Pulmonary artery endothelial cell (primary cell): ENCODE measurements around the gene GRIN3B. TPM values are rescaled to one million over a fixed set of nuclear protein-coding genes. Genes with fewer than 3 reads are reported as not detected.

Experiments used
- DNase-seq: peaks from one replicate; pipeline ENCODE4 v3.0.0-alpha.2; 2011; ENCODE audit warnings: low read depth, low spot score
- total RNA-seq: library from RNA; depleted of rRNA; stranded (reverse); fragments of >200 nt; gene quantifications from 2 replicates; pipeline ENCODE4 v1.2.3, GENCODE V29; 2014

Gene GRIN3B
- total RNA-seq, 1 donor from 2014 or later, result 0.59 TPM

DNA sequence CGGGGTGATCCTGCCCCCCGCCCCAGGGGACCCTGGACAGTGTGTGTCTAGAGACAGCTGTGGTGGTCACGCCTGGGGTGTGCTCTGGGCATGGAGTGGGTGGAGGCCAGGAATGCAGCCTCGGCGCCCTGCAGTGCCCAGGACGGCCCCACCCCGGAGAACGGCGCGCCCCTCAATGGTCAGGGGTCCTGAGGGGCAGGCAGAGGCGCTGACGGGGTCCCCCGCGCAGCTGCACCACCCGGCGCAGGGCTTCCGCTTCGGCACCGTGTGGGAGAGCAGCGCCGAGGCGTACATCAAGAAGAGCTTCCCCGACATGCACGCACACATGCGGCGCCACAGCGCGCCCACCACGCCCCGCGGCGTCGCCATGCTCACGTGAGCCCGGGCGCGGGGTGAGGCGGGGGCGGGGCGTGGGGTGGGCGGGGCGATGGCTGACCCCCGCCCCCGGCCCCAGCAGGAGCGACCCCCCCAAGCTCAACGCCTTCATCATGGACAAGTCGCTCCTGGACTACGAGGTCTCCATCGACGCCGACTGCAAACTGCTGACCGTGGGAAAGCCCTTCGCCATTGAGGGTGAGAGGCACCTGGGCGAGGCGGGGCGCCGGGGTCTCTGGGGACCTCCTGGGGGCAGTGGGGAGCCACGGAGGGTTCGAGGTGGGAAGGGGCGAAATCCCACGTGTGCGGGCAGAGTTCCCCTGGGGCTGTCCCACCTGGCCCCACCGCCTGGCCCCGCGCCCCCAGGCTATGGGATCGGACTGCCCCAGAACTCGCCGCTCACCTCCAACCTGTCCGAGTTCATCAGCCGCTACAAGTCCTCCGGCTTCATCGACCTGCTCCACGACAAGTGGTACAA, 7.4 kb downstream of the GRIN3B start:
- DNase-seq, result no peak

DNA sequence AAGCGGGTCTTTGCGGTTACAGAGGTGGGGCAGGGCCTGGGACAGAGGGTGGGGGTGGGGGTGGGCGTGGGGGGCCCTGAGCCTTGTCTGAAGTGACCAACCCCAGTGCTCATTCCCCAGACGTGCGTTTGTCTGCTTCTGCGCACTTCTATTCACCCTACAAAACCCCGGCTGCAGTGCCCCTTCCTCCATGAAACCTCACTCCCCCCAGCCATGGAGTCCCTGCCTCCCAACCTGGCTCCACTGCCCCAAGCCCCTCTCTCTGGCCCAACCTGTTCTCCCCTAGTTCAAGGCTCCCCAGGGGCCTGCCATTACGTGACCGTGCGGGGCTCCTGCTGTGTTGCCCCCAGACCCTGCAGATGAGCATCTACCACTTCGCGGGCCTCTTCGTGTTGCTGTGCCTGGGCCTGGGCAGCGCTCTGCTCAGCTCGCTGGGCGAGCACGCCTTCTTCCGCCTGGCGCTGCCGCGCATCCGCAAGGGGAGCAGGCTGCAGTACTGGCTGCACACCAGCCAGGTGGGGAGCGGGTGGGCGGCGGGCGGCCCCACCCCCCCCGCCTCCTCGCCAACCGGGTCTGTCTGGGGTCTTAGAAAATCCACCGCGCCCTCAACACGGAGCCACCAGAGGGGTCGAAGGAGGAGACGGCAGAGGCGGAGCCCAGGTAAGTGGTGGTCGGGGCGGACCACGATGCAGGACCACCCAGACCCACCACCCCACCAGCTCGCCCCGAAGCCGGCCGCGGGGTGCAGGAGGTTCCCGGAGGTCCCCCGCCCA, 8.2 kb downstream of the GRIN3B start:
- no peak for DNase-seq

- DNase-seq, result no peak
Measured at GRCh38 chr19:1009041-1009980, 9.1 kb downstream of the GRIN3B start.

GRCh38 chr19:1009981-1010538, 9.8 kb downstream of the GRIN3B start:
- no peak for DNase-seq

GRCh38 chr19:1010586-1011510, 10.6 kb downstream of the GRIN3B start:
- DNase-seq, result no peak

DNA sequence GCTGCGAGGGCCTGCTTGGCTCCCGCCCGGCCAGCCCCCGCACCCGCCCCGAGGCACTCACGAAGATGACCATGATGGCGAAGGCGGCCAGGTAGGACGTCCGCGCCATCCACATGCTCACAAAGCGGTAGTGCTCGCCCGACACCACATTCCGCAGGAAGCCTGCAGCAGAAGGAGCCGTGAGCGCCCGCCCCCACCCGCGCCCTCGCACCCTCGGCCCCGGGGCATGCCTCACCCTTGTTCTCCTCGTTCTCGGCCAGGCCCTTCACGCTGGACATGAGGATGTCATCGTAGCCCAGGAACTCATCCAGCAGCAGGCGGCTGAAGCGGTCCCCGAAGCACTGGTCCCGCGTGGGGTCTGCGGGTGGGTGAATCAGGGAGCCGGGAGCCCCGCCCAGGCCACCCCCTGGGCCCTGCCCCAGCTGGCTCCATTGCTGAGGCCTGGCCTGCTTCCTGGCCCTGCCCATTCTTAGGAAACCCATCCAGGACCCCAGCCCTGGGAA, 11.7 kb downstream of the GRIN3B start:
- no peak for DNase-seq

GRCh38 chr19:1012334-1012733, 12.1 kb downstream of the GRIN3B start:
- no peak for DNase-seq

GRCh38 chr19:1013218-1013617, 13.0 kb downstream of the GRIN3B start:
- no peak for DNase-seq

GRCh38 chr19:1014161-1015060, 14.2 kb downstream of the GRIN3B start:
- DNase-seq, result no peak

- DNase-seq, result no peak
Measured at GRCh38 chr19:1015061-1015781, 15.0 kb downstream of the GRIN3B start.

GRCh38 chr19:1015782-1016646, 15.8 kb downstream of the GRIN3B start:
- no peak for DNase-seq

GRCh38 chr19:1016647-1017114, 16.5 kb downstream of the GRIN3B start:
- no peak for DNase-seq

DNA sequence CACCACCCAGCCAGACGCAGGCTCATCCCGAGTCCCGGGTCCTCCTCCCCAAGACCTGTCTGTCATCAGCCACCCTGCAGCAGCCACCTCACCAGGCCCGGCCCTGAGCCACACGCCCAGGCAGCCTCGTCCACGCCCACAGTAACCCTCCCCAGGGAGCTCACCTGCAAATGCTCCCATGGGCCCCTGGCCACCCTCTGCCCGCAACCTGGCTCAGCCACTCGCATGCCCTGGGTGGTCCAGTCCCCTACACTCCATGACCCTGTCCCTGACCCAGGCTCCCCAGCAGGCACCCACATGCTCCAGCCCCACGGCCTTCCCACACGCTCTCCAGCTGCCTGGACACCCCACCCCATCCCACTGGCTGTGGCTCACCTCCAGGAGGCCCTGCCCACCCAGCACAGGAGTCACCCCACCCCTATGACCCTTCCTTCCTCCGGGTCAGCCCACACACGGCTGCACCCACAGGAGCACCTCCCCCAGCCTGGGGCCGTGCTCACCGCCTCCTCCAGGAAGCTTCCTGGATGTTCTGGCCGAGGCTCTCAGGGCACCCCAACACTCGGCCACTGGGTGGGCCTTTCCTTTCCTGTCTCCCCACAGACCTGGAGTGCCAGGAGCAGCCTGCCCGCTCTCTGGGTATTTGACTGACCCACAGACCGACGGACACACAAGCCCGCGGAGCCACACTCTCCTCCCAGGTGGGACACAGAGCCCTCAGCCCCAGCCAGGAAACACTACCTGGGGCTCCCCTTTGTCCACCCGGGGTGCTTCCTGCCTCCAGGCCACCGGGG, 17.1 kb downstream of the GRIN3B start:
- DNase-seq, result no peak

DNA sequence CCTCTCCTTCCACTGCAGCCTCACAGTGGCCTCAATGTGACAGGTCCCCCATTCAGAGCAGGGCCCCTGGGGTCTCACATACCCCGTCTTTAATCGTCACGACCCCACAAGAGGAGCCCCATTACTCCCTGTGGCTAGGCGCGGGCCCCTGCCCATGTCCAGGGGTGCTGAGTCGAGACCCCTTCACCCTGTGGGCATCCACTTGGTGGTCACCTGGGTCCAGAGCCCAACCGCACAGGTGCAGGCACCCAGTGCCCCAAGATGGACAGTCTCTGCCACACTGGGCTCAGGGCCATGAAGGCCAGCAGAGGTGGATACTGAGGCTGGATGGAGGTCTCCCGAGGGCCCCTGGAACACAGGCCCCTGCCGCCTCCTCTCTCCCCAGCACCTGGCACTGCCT, 17.7 kb downstream of the GRIN3B start:
- no peak for DNase-seq

- DNase-seq, result no peak
Measured at GRCh38 chr19:1018393-1018792, 18.2 kb downstream of the GRIN3B start.

- DNase-seq, result no peak
Measured at GRCh38 chr19:1018932-1019615, 18.9 kb downstream of the GRIN3B start.
